Activated CD8-positive, alpha-beta T cell treated with anti-CD3 and anti-CD28 coated beads for 36 hours (primary cell): ENCODE data around the gene IGF2BP2. TPM values are rescaled to one million over a fixed set of nuclear protein-coding genes. Genes with fewer than 3 reads are reported as not detected.

Source experiments
- ATAC-seq: fragments of 200-7000 bp; cut with Tn5 transposase; one replicate; pipeline ENCODE4 v1.10.0; 2021; ENCODE audit warnings: mild to moderate bottlenecking, moderate library complexity
- CTCF ChIA-PET: fragments of 350-600 bp; sonication (Branson Sonifier 250); formaldehyde crosslinking; loops from one replicate; lab custom pipeline; 2021; ENCODE audit warnings: antibody characterized with exemption; lab: Charles Lee
- POLR2A ChIA-PET: fragments of 350-600 bp; sonication (Branson Sonifier 250); formaldehyde crosslinking; loops from one replicate; lab custom pipeline; 2021; ENCODE audit warnings: antibody characterized with exemption; lab: Charles Lee
- DNase-seq: peaks from one replicate; pipeline ENCODE4 v3.0.0-alpha.2; 2020
- H3K27ac Mint-ChIP-seq: one replicate; pipeline ENCODE4 v1.8.0; 2021; ENCODE audit warnings: mild to moderate bottlenecking, mixed read lengths
- H3K27me3 Mint-ChIP-seq: one replicate; pipeline ENCODE4 v1.8.0; 2021; ENCODE audit warnings: mixed read lengths
- H3K36me3 Mint-ChIP-seq: one replicate; pipeline ENCODE4 v1.8.0; 2021; ENCODE audit warnings: low read depth, mixed read lengths
- H3K4me1 Mint-ChIP-seq: one replicate; pipeline ENCODE4 v1.8.0; 2021; ENCODE audit warnings: low read depth, mixed read lengths
- H3K4me3 Mint-ChIP-seq: one replicate; pipeline ENCODE4 v1.8.0; 2021; ENCODE audit warnings: mild to moderate bottlenecking, moderate library complexity, mixed read lengths
- H3K9me3 Mint-ChIP-seq: one replicate; pipeline ENCODE4 v1.8.0; 2021; ENCODE audit warnings: mixed read lengths
- intact Hi-C: fragments of 100-400 bp; cut with micrococcal nuclease; formaldehyde crosslinking; loops from one replicate; pipeline ENCODE4 v1.10.0; 2022
- total RNA-seq, 2 experiments: library from RNA; stranded (reverse); gene quantifications; one replicate each; pipeline ENCODE4 v1.2.3, GENCODE V29; 2021
- TF ChIP-seq, protein P1 (sequence below): fragments of 200-600 bp; IDR thresholded peaks from one replicate; pipeline ENCODE4 v1.8.0; 2022; ENCODE audit warnings: antibody characterized with exemption, mild to moderate bottlenecking

Gene IGF2BP2
- total RNA-seq, 2 experiments from 2014 or later, result 0.52 to 0.65 TPM

DNA sequence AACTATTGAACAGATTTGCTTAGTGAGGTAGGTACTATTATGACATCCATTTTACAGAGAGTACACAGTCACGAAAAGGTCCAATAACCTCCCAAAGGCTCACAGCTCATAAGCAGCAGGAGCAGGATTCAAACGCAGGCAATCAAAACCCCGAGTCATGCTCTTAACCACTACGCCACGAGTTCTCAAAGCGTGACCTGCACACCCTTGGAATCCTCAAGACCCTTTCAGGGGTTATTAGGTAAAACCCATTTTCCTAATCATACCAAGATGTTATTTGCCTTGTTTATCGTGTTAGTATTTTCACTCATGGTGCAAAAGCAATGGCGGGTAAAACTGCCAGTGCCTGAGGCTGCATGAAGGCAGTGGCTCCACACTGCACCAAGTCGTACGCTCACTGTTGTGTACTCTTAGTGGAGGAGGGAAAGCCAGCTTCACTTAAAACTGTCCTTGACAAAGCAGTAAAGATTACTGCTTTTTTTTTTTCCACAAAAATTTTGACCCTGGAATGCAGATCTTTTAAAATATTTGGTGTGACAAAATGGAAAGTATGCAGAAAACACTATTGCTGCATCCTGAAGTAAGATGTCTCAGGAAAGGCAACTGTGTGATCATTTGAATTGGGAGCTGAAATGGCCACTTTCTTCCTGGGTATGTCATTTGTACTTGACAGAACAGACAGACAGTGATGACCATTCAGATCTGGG, 96.1 kb downstream of the IGF2BP2 start:
- TF ChIP-seq, protein P1, sequence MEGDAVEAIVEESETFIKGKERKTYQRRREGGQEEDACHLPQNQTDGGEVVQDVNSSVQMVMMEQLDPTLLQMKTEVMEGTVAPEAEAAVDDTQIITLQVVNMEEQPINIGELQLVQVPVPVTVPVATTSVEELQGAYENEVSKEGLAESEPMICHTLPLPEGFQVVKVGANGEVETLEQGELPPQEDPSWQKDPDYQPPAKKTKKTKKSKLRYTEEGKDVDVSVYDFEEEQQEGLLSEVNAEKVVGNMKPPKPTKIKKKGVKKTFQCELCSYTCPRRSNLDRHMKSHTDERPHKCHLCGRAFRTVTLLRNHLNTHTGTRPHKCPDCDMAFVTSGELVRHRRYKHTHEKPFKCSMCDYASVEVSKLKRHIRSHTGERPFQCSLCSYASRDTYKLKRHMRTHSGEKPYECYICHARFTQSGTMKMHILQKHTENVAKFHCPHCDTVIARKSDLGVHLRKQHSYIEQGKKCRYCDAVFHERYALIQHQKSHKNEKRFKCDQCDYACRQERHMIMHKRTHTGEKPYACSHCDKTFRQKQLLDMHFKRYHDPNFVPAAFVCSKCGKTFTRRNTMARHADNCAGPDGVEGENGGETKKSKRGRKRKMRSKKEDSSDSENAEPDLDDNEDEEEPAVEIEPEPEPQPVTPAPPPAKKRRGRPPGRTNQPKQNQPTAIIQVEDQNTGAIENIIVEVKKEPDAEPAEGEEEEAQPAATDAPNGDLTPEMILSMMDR, result no peak
- Mint-ChIP-seq H3K27ac (no peak overlapping the region), H3K27me3 (peaks cover 6% of the 10 kb centered on the region), H3K9me3 (no peaks in the 10 kb centered on the region), H3K36me3 (no peaks in the 10 kb centered on the region), H3K4me3 (no peak overlapping the region), H3K4me1 (no peaks in the 10 kb centered on the region)
- ATAC-seq (no peak), DNase-seq (no peak)
- CTCF ChIA-PET, result interaction anchor here (2.7 kb wide), 1 partner anchor 68 kb away, joined by 8 read pairs; no protein-coding TSS in a partner anchor
- POLR2A ChIA-PET, result no interaction called here
- intact Hi-C loops, result no loop called here

DNA sequence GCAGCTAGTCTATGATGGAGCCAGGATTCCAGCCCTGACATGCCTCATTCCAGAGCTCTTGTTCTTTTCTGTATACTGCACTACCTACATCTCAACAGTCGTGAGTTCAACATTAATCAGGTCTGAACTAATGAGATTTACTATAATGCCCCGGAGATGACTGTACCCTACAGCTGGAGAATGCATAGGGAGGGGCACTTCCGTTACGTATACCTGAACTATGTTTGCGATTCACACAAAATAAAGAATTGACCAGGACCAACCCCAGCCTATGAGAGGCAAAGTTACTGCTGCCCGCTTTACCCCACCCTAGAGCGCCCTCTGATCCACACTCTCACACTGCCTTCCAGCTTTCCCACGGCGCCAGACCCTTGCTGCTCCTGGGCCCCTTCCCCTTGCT, 97.0 kb downstream of the IGF2BP2 start:
- Mint-ChIP-seq H3K27me3 (peaks cover 6% of the 10 kb centered on the region), H3K9me3 (no peaks in the 10 kb centered on the region), H3K4me1 (no peaks in the 10 kb centered on the region), H3K36me3 (no peaks in the 10 kb centered on the region), H3K27ac (no peak overlapping the region), H3K4me3 (no peak overlapping the region)
- no peak for ATAC-seq
- CTCF ChIA-PET, result interaction anchor here (2.7 kb wide), 1 partner anchor 67 kb away, joined by 8 read pairs; no protein-coding TSS in a partner anchor
- POLR2A ChIA-PET, result interaction anchor here (0.6 kb wide), 1 partner anchor 9 kb away, joined by 3 read pairs; no protein-coding TSS in a partner anchor
- intact Hi-C loops, result no loop called here
- DNase-seq, result no peak
- TF ChIP-seq, protein P1, result no peak

DNA sequence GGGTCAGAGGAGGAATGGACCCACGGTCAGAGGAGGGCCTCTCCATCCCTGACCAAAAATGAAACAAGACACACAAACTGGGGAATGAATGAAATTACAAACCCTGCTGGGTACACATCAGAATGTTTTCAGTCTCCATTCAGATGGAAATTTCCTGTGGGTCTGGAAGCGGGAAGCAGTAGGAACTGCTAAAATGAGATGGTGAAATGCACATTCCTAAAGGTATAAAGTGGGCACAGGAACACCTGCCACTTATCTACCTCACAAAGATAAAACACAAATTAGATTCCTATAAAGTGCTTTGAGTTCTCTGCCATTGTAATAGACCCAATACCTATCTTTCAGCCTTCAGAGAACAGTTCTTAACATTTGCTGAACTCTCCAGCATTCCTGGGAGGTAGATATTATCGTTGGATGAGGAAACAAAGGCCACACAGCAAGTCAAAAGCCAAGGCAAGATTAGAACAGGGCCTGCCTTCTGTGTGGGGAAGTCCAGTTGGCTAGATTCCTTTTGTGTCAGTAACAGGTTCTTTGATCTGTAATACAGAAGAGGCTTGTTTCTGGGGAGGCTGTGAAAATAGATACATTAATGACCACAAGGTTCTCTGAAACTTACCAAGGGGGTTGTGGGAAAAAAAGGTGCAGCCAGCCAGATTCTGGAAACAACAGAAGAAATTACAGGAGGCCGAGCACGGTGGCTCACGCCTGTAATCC, 98.4 kb downstream of the IGF2BP2 start:
- intact Hi-C loops, result no loop called here
- H3K27me3 Mint-ChIP-seq, result peaks cover 4% of the 10 kb centered on the region
- H3K9me3 Mint-ChIP-seq, result no peaks in the 10 kb centered on the region
- POLR2A ChIA-PET, result no interaction called here
- H3K4me1 Mint-ChIP-seq, result no peaks in the 10 kb centered on the region
- H3K36me3 Mint-ChIP-seq, result no peaks in the 10 kb centered on the region
- CTCF ChIA-PET, result no interaction called here
- DNase-seq (no peak), ATAC-seq (no peak)
- no peak overlapping the region for H3K27ac Mint-ChIP-seq
- H3K4me3 Mint-ChIP-seq, result no peak overlapping the region
- TF ChIP-seq, protein P1, result no peak

DNA sequence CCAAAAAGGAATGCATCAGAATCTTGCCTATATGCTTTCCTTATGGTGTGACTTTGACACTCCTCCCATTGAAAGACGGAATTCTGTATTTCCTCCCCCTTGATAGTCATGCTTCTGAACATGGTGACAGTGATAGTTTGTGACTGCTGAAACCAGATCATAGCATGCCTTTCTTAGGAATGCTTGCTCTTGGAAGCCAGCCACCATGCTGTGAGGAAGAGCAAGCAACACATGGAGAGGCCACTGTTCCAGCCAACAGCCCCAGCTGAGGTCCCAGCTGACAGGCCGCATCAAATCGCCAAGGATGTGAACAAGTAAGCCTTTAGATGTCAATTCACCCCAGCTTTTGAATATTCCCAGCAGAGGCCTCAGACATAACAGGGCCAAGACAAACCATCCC, 100.1 kb downstream of the IGF2BP2 start:
- no peak for ATAC-seq
- TF ChIP-seq, protein P1, result no peak
- intact Hi-C loops, result no loop called here
- Mint-ChIP-seq H3K27ac (no peak overlapping the region), H3K27me3 (peaks cover 2% of the 10 kb centered on the region), H3K4me3 (no peak overlapping the region), H3K4me1 (no peaks in the 10 kb centered on the region), H3K9me3 (no peaks in the 10 kb centered on the region), H3K36me3 (no peaks in the 10 kb centered on the region)
- CTCF ChIA-PET, result interaction anchor here (0.9 kb wide), 1 partner anchor 64 kb away, joined by 3 read pairs; no protein-coding TSS in a partner anchor
- POLR2A ChIA-PET, result no interaction called here
- no peak for DNase-seq

DNA sequence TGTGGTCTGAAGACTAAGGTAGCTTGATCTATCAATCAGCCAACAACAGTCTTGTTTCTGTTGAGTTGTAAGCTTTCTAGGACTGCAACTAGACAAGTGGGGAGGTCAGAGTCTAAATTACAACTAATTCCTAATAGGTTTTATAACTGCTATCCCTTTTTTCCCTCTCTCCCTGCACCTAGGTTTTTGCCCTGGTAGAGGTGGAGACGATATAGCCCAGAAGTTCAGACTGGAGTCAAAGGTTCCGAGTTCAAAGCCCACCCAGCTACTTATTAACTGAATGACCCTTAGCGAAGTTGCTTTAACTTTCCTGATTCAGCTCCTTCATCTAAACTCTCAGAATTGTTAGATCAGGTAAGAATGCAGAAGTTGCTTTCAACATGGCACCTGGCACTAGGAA, 100.6 kb downstream of the IGF2BP2 start:
- no peaks in the 10 kb centered on the region for H3K4me1 Mint-ChIP-seq
- intact Hi-C loops, result no loop called here
- ChIA-PET POLR2A (no interaction called here), CTCF (interaction anchor here (0.9 to 1.2 kb wide), 2 partner anchors 44 to 64 kb away, joined by 3 read pairs; no protein-coding TSS in a partner anchor)
- ATAC-seq, result no peak
- no peaks in the 10 kb centered on the region for H3K36me3 Mint-ChIP-seq
- no peaks in the 10 kb centered on the region for H3K9me3 Mint-ChIP-seq
- H3K27me3 Mint-ChIP-seq, result peaks cover 2% of the 10 kb centered on the region
- TF ChIP-seq, protein P1, result no peak
- H3K4me3 Mint-ChIP-seq, result no peak overlapping the region
- no peak for DNase-seq
- no peak overlapping the region for H3K27ac Mint-ChIP-seq
